Activated CD4-positive, alpha-beta T cell treated with anti-CD3 and anti-CD28 coated beads, Interleukin-10, Interleukin-2, amounts not matched to agents 100 ng/mL and 50 ng/mL, durations not matched to agents 16 hours and 8 hours (primary cell): ENCODE data around the gene CCNT2.
A peak's percentile ranks its signal among the peaks of the same experiment; 100 is the strongest.
"Not testable (repeated sequence)": the region's sequence is repeated elsewhere in the genome, so short reads cannot be mapped to it uniquely, and the experiment has no call there.

Experiments
- DNase-seq: peaks from one replicate; pipeline ENCODE4 v3.0.0-alpha.2; 2020

The CCNT2 gene

DNA sequence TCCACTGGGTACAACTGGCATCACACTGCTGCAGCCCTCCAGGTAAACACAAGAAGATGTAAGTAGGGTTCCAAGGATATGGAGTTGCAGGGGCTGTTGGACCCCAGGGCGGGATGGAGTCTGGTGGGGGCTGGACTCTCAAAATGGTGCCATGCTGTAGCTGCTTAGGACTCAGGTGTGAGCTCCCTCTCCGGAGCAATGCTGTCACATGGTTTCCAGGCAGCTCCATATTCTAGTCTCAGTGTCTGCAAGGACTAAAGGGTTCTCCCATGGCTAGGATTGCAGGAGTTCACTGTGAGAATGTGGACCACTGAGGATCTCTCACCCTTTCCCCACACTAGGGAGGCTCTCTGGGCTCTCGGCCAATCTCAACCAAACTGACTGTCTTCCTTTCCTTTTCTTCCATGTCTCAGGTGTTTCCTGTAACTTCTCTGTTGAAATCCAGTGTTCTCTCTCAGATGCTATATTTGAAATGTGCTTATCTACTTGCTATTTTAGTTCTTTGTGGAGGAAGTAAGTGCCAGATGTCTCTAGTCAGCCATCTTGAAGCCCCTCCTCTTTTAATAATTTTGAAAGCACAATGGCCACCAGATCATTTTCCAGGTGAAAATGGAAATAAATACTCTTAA is 57.6 kb downstream of the CCNT2 start:
- no peak for DNase-seq

DNA sequence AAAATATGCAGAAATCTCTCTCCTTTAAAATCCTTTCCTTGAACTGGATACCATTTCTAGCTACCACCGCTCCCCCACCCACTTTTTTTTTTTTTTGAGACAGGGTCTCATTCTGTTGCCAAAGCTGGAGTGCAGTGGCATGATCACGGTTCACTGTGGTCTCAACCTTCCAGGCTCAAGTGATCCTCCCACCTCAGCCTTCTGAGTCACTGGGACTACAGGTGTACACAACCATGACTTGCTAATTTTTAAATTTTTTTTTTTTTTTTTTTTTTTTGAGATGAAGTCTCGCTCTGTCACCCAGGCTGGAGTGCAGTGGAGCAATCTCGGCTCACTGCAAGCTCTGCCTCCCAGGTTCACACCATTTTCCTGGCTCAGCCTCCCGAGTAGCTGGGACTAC is 58.5 kb downstream of the CCNT2 start:
- not testable (repeated sequence) for DNase-seq

- DNase-seq = no peak
Measured at GRCh38 chr2:134979221-134979620, 60.6 kb downstream of the CCNT2 start.

- DNase-seq = no peak
Measured at GRCh38 chr2:134980639-134981038, 62.0 kb downstream of the CCNT2 start.

- no peak for DNase-seq
Measured at GRCh38 chr2:134982603-134983002, 64.0 kb downstream of the CCNT2 start.

DNA sequence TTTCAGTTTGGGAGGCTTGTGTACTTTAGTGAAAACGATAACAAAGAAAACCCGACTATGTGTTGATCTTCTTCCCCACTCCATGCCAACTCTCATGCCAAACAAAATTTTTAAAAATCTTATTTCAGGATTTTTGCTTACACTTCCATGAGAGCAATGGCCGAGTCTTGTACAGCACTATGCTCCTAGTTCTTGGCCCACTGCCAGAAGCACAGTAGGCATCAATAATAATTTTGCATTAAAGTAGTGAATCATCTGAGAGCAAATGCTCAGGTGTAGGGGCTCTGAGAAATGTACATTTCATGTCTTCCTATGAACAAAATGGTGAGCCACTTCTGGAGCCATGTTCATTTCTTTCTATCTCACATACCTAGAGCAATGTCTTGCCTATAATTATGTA is 66.4 kb downstream of the CCNT2 start:
- DNase-seq = no peak

GRCh38 chr2:134988994-134989605 is 70.5 kb downstream of the CCNT2 start:
- peak; percentile 30 for DNase-seq

DNA sequence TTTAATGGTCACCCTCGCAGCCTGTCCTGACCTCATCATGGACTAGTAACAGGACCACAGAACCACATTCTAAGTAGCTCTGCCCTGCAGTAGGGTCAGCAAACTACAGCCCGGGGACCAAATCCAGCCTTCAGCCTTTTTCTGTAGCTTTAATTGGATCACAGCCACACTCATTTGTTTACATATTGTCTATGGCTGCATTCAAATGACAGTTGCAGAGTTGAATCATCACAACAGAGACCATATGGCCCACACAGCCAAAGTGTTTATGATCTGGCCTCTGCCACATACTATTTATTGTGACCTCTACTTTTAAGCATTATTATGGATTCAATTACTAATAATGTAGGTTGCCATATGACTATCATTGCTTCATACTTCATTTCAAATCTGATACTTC is 80.9 kb downstream of the CCNT2 start:
- DNase-seq = no peak

DNA sequence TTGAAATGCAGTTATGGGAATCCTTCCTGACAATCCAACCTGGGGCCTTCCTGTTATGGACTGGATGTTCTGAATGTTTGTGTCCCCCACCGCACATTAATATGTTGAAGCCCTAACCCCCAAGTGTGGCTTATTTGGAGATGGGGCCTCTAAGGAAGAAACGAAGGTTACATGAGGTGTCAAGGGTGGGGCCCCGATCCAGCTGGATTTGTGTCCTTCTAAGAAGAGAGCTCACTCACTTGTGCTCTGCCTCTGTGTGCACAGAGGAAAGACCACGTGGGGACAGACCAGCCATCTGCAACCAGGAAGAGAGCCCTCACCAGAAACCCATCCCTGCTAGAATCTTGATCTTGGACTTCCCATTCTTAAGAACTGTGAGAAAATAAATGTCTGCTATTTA is 84.2 kb downstream of the CCNT2 start:
- no peak for DNase-seq

DNA sequence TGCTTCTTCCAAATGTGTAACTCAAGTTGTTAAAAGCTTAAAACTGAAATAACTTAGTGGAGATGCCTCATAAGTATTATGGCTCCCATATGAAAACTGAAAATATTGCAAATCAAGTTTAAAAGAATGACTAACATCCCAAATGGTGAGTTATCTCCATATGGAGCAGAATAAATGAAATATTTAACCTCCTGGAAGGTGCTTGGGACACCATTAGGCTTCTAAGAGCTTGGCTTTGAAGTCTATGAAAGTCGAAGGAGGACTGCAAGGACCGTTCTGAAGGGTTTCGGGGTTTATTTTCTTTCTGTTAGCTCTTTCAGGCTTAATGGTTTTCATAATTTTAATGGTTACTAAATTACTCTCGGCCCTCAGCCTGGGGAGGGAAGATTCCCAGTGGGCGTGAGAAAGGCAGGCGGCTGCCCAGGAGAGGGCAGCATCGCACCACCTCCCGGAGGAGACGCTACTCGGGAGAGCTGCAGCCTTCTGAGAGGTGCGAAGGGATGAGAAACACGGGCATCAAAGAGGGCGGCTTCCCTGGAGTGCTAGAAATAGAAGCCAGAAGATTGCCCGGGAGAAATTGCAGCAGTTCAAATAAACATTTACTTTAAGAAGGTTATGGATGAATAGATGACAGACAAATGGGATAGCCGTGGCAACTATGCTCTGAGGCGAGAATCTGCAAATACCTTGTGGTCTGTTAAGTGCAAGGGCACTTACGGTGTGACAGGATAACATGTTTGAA is 85.6 kb downstream of the CCNT2 start:
- DNase-seq = peak; percentile 77

DNA sequence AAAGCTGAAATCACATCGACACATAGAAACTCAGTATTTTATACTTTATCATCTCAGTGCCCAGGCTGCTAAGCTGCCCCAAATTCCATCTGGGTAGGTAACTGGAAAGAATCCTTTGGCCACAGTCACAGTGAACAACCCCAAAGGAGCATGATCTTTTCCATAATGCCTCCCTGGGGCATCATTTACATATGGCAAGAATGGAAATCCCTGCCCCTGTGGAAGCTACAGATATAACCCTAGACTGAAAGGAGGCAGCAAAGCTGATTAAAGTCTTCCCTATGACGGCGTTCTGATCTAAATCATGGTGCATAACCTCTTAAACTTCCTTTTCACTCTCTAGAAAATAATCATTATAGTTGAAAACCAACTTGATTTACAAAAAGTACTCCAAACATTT is 87.1 kb downstream of the CCNT2 start:
- no peak for DNase-seq
